Suprapubic skin (tissue), 4 donors: ENCODE measurements around the gene CCK.

Source experiments
- CTCF ChIP-seq, 2 donors: fragments of 200-600 bp in 1 of 2; fragments of 450-650 bp in 1 of 2; sonication (generic) in 1 of 2; IDR thresholded peaks; one replicate each; pipeline ENCODE4 v1.5.1; 2016 to 2019; ENCODE audit warnings: antibody characterized with exemption in 2 of 2, mild to moderate bottlenecking in 1 of 2, moderate library complexity in 1 of 2
- POLR2A ChIP-seq, 2 donors: fragments of 450-650 bp; IDR thresholded peaks; one replicate each; pipeline ENCODE4 v1.6.1; 2017; ENCODE audit warnings: antibody characterized with exemption in 2 of 2, mild to moderate bottlenecking in 2 of 2, moderate library complexity in 2 of 2
- POLR2AphosphoS5 ChIP-seq, 3 donors: sonication (generic); formaldehyde crosslinking; IDR thresholded peaks; one replicate each; pipeline ENCODE4 v1.6.1; 2017; ENCODE audit warnings: antibody characterized with exemption in 3 of 3

GRCh38 chr3:42277676-42278075 is 11.7 kb upstream of the CCK start:
- TF ChIP-seq POLR2A (IDR thresholded peaks at IDR 0.05) (no peak), POLR2AphosphoS5 (IDR thresholded peaks at IDR 0.05) (no peak), CTCF (IDR thresholded peaks at IDR 0.05) (no peak)
